ENCODE data around the gene PIAS1.
A peak's percentile ranks its signal among the peaks of the same experiment; 100 is the strongest.
"Not testable (repeated sequence)": the region's sequence is repeated elsewhere in the genome, so short reads cannot be mapped to it uniquely, and the experiment has no call there.

PIAS1 gene

GRCh38 chr15:68222432-68222743 is 168.3 kb downstream of the PIAS1 start:
- DNase-seq: not testable (repeated sequence)

GRCh38 chr15:68223171-68223570 is 169.1 kb downstream of the PIAS1 start:
- no peak for DNase-seq

GRCh38 chr15:68224108-68224507 is 170.0 kb downstream of the PIAS1 start:
- DNase-seq: no peak

- no peak for DNase-seq
Measured at GRCh38 chr15:68224546-68225250, 170.6 kb downstream of the PIAS1 start.

GRCh38 chr15:68225442-68225841 is 171.3 kb downstream of the PIAS1 start:
- not testable (repeated sequence) for DNase-seq

GRCh38 chr15:68227643-68228142 is 173.6 kb downstream of the PIAS1 start:
- DNase-seq: no peak

GRCh38 chr15:68228143-68228970 is 174.2 kb downstream of the PIAS1 start:
- DNase-seq: no peak

- DNase-seq: no peak
Measured at GRCh38 chr15:68228971-68229385, 174.9 kb downstream of the PIAS1 start.

GRCh38 chr15:68229386-68230156 is 175.5 kb downstream of the PIAS1 start, which contains the start of gene CLN6:
Gene CLN6, minus strand, starts transcription at chr15:68229728. Its CDS starts 144 bp downstream, at chr15:68229584.
- DNase-seq: peak; percentile 70

- DNase-seq: no peak
Measured at GRCh38 chr15:68230157-68231100, 176.3 kb downstream of the PIAS1 start.

- no peak for DNase-seq
Measured at GRCh38 chr15:68231102-68231818, 177.1 kb downstream of the PIAS1 start.

- no peak for DNase-seq
Measured at GRCh38 chr15:68232449-68232848, 178.3 kb downstream of the PIAS1 start.

GRCh38 chr15:68232937-68233336 is 178.8 kb downstream of the PIAS1 start:
- DNase-seq: no peak

- DNase-seq: no peak
Measured at GRCh38 chr15:68234060-68234459, 179.9 kb downstream of the PIAS1 start.

- DNase-seq: not testable (repeated sequence)
Measured at GRCh38 chr15:68234520-68234919, 180.4 kb downstream of the PIAS1 start.

GRCh38 chr15:68235022-68235421 is 180.9 kb downstream of the PIAS1 start:
- DNase-seq: no peak

GRCh38 chr15:68239025-68239424 is 184.9 kb downstream of the PIAS1 start:
- no peak for DNase-seq

GRCh38 chr15:68241088-68241935 is 187.2 kb downstream of the PIAS1 start:
- no peak for DNase-seq
